Progenitor cell of endocrine pancreas (in vitro differentiated cells): Measurements from ENCODE around the gene SLC35A4. TPM values are rescaled to one million over a fixed set of nuclear protein-coding genes. Genes with fewer than 3 reads are reported as not detected.
"Not testable (repeated sequence)": the region's sequence is repeated elsewhere in the genome, so short reads cannot be mapped to it uniquely, and the experiment has no call there.

Source experiments
- DNase-seq: peaks from one replicate; pipeline ENCODE4 v3.0.0; 2021; ENCODE audit warnings: low spot score; ENCODE audit not compliant: unreplicated experiment
- H3K27ac Mint-ChIP-seq: 2 replicates; pipeline ENCODE4 v1.8.0; 2021; ENCODE audit warnings: mild to moderate bottlenecking, moderate library complexity, mixed read lengths
- H3K27me3 Mint-ChIP-seq: 2 replicates; pipeline ENCODE4 v1.8.0; 2021; ENCODE audit warnings: mixed read lengths
- H3K36me3 Mint-ChIP-seq: 2 replicates; pipeline ENCODE4 v1.8.0; 2022; ENCODE audit warnings: mixed read lengths; ENCODE audit not compliant: insufficient read depth
- H3K4me1 Mint-ChIP-seq: 2 replicates; pipeline ENCODE4 v1.8.0; 2021; ENCODE audit warnings: low read depth, mixed read lengths
- H3K4me3 Mint-ChIP-seq: 2 replicates; pipeline ENCODE4 v1.8.0; 2021; ENCODE audit warnings: low read depth, mild to moderate bottlenecking, moderate library complexity, mixed read lengths
- H3K9me3 Mint-ChIP-seq: 2 replicates; pipeline ENCODE4 v1.8.0; 2021; ENCODE audit warnings: low read depth, mixed read lengths
- total RNA-seq: library from RNA; stranded (reverse); gene quantifications from 2 replicates; pipeline ENCODE4 v1.2.1, GENCODE V29; 2021
- TF ChIP-seq, protein P1 (sequence below): fragments of 200-600 bp; sonication (generic); IDR thresholded peaks from one replicate; pipeline ENCODE4 v1.5.0; 2021; ENCODE audit warnings: antibody characterized with exemption, mild to moderate bottlenecking; ENCODE audit not compliant: unreplicated experiment

SLC35A4 gene
- total RNA-seq, 1 donor from 2014 or later, result 69.2 TPM

- Mint-ChIP-seq H3K36me3 (no peaks in the 10 kb centered on the region), H3K4me1 (no peaks in the 10 kb centered on the region), H3K9me3 (no peaks in the 10 kb centered on the region), H3K27ac (no peak overlapping the region), H3K27me3 (peaks cover 3% of the 10 kb centered on the region), H3K4me3 (no peak overlapping the region)
- no peak for DNase-seq
- TF ChIP-seq, protein P1, sequence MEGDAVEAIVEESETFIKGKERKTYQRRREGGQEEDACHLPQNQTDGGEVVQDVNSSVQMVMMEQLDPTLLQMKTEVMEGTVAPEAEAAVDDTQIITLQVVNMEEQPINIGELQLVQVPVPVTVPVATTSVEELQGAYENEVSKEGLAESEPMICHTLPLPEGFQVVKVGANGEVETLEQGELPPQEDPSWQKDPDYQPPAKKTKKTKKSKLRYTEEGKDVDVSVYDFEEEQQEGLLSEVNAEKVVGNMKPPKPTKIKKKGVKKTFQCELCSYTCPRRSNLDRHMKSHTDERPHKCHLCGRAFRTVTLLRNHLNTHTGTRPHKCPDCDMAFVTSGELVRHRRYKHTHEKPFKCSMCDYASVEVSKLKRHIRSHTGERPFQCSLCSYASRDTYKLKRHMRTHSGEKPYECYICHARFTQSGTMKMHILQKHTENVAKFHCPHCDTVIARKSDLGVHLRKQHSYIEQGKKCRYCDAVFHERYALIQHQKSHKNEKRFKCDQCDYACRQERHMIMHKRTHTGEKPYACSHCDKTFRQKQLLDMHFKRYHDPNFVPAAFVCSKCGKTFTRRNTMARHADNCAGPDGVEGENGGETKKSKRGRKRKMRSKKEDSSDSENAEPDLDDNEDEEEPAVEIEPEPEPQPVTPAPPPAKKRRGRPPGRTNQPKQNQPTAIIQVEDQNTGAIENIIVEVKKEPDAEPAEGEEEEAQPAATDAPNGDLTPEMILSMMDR, result no peak
Observed at GRCh38 chr5:140598836-140599235, 34.2 kb downstream of the SLC35A4 start.

GRCh38 chr5:140600096-140600495 is 35.5 kb downstream of the SLC35A4 start:
- H3K27ac Mint-ChIP-seq, result no peak overlapping the region
- H3K4me1 Mint-ChIP-seq, result no peaks in the 10 kb centered on the region
- no peak overlapping the region for H3K4me3 Mint-ChIP-seq
- TF ChIP-seq, protein P1, result no peak
- no peak for DNase-seq
- H3K27me3 Mint-ChIP-seq, result peaks cover 3% of the 10 kb centered on the region
- no peaks in the 10 kb centered on the region for H3K9me3 Mint-ChIP-seq
- no peaks in the 10 kb centered on the region for H3K36me3 Mint-ChIP-seq

- Mint-ChIP-seq H3K9me3 (no peaks in the 10 kb centered on the region), H3K4me1 (no peaks in the 10 kb centered on the region), H3K4me3 (no peak overlapping the region), H3K36me3 (no peaks in the 10 kb centered on the region), H3K27ac (no peak overlapping the region), H3K27me3 (no peaks in the 10 kb centered on the region)
- DNase-seq, result no peak
- TF ChIP-seq, protein P1, result no peak
Observed at GRCh38 chr5:140602147-140602546, 37.5 kb downstream of the SLC35A4 start.

DNA sequence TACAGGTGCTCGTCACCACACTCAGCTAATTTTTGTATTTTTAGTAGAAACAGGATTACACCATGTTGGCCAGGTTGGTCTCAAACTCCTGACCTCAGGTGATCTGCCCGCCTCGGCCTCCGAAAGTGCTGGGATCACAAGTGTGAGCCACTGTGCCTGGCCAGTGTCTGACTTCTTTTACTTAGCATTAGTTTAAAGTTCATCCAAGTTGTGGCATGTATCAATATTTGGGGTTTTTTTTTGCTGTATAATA is 38.7 kb downstream of the SLC35A4 start:
- not testable (repeated sequence) for H3K9me3 Mint-ChIP-seq, H3K27me3 Mint-ChIP-seq, H3K36me3 Mint-ChIP-seq, H3K4me3 Mint-ChIP-seq, H3K4me1 Mint-ChIP-seq, DNase-seq, H3K27ac Mint-ChIP-seq

- Mint-ChIP-seq H3K27ac (no peak overlapping the region), H3K27me3 (no peaks in the 10 kb centered on the region), H3K4me3 (no peak overlapping the region), H3K36me3 (no peaks in the 10 kb centered on the region), H3K4me1 (no peaks in the 10 kb centered on the region), H3K9me3 (no peaks in the 10 kb centered on the region)
- DNase-seq, result no peak
- TF ChIP-seq, protein P1, result no peak
Observed at GRCh38 chr5:140603734-140604133, 39.1 kb downstream of the SLC35A4 start.

DNA sequence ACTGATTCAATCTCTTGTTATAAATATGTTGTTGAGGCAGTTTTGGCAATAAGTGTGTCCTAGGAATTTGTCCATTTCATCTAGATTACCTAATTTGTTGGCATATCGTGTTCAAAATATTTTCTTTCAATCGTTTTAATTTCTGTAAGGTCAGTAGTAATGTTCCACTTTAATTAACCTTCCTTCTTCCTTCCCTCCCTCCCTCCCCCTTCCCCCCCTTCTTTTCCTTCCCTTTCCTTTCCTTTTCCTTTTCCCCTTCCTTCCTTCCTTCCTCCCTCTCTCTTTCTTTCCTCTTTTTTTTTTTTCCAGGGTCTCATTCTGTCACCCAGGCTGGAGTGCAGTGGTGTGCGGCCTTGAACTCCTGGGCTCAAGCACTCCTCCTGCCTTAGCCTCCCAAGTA is 41.3 kb downstream of the SLC35A4 start:
- Mint-ChIP-seq H3K4me1 (no peaks in the 10 kb centered on the region), H3K9me3 (peaks cover 4% of the 10 kb centered on the region), H3K36me3 (no peaks in the 10 kb centered on the region), H3K4me3 (no peak overlapping the region), H3K27me3 (no peaks in the 10 kb centered on the region), H3K27ac (no peak overlapping the region)
- TF ChIP-seq, protein P1, result no peak
- DNase-seq, result no peak
